GM18951 (cell line): ENCODE data around the gene CDHR4.
A peak's percentile ranks its signal among the peaks of the same experiment; 100 is the strongest.

ENCODE experiments used
- POLR2A ChIP-seq: IDR thresholded peaks from 4 replicates; pipeline ENCODE4 v1.6.1; 2011; ENCODE audit warnings: mild to moderate bottlenecking; ENCODE audit not compliant: insufficient read length, insufficient read depth; ENCODE audit errors: extremely low read depth
- in situ Hi-C: fragments of 300-500 bp; cut with MboI; formaldehyde crosslinking; loops from one replicate; pipeline ENCODE4 v1.12.0; 2022; ENCODE audit warnings: low sequenced_read_pairs, mixed read lengths, inconsistent platforms; ENCODE audit not compliant: unreplicated experiment

CDHR4 gene

GRCh38 chr3:49807431-49808114, 7.9 kb upstream of the CDHR4 start:
- TF ChIP-seq POLR2A: no peak
- in situ Hi-C loops: no loop called here

- in situ Hi-C loops: no loop called here
- no peak for TF ChIP-seq POLR2A
These were observed 7.2 kb upstream of the CDHR4 start for GRCh38 chr3:49806850-49807249.

DNA sequence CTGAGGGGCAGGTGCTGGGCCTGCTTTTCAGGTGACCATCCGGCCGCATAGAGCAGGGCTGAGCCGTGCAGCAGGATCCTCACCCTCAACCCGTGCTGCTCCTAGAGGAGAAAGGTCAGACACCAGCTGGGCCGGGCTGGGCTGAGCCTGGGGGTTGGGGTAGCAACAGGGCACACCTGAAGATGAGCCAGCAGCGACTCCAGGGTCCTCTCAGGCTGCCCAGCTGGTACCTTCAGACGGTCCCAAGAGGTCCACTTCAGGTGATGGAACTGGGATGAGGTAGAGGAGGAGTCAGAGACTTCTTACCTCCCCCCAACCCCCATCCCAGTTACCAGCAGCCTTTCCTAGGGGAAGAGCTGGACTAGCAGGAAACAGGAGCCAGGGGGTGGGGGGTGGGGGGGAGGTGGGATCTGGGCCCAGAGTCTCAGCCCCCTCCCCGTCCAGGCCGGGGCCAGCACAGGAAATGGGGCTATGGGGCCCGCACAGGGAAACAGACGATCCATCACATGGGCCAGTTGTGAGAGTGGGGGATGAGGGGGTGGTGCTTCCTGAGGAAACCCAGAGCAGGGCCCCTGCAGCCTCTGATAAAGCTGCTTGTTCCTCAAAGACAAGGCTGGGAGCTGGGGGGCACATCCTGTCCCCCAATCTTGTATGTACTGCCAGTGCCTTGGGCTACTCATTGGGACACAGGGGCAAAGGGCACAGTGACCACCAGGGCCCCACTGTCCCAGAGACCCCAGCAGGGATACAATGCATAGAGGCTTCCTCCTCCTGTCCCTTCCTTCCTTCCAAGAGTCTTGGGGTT, 6.4 kb upstream of the CDHR4 start:
- in situ Hi-C loops: no loop called here
- peak; percentile 40 for TF ChIP-seq POLR2A

- TF ChIP-seq POLR2A: no peak
- in situ Hi-C loops: no loop called here
These were observed 5.7 kb upstream of the CDHR4 start for GRCh38 chr3:49805367-49805782.

- in situ Hi-C loops: no loop called here
- TF ChIP-seq POLR2A: no peak
These were observed 4.7 kb upstream of the CDHR4 start for GRCh38 chr3:49804141-49805041.

GRCh38 chr3:49803465-49804140, 3.9 kb upstream of the CDHR4 start:
- in situ Hi-C loops: no loop called here
- peak; percentile 6 for TF ChIP-seq POLR2A

GRCh38 chr3:49802719-49803464, 3.2 kb upstream of the CDHR4 start, which contains the start of gene INKA1:
INKA1 (plus strand) TSS chr3:49803261; CDS start chr3:49803393, 132 bp downstream.
- in situ Hi-C loops: no loop called here
- TF ChIP-seq POLR2A: peak; percentile 60

GRCh38 chr3:49801160-49801559, 1.5 kb upstream of the CDHR4 start:
- TF ChIP-seq POLR2A: no peak
- in situ Hi-C loops: no loop called here

DNA sequence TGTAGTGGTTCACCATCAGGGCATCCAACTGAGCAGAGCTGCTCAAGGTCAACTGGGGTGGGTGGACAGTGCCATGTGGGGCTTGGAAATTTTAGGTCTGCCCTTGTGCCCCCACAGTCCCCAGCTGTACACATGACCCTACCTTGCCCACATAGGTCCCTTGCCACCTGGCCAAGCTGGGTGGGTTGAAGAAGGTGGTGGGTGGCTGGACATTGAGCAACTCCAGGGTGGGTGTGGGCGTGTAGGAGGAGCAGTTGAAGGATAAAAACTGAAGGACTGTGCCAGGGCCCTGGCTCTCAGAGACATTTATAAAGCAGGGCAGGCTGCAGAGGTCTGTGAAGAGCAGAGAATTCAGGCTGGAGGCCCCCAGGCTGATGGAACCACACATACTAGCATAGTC, 568 bp downstream of the CDHR4 start:
- TF ChIP-seq POLR2A: no peak
- in situ Hi-C loops: no loop called here

DNA sequence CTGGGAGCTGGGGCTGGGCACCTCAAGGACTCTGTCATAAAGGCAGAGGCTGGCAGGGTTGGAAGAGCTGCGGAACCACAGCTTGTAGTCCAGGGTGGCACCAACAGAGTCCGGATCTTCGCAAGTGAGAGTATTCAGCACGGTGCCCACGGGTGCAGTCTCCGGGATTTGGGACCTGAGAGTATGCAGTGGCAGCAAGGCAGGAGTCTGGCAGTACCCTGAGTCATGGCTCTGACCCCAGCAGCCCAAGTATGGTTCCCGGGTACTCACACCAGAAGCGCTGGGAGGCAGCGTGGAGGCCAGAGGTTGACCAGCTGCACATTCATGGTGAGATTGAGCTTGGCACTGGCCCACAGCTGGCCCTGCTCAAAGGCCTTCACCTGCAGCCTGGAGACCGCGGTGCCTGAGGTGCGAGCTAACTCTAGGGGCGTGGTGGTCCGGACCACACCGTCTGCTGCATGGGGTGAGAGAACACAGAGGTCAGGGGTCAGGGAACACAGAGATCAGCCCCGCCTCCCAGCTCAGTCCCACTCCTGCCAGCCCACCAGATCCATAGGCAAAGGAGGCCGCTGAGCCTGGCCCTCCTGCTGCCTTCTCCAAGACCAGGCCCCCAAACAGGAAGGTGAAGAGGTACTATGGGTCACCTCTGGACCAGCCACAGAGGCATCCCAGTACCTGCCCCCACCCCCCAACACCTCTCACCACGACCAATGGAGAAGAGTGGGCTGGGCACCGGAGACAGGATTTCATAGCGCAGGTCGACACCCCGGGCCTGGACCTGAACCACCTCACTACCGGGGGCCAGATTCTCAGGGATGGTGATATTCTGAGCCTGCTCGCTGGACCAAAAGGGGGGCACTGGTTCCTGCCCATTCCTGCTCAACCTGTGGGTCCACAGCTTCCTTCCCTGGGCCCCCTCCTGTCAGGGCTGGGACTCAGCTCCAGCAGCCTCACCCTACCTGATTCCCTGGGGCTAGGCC, 4.5 kb downstream of the CDHR4 start:
- in situ Hi-C loops: no loop called here
- no peak for TF ChIP-seq POLR2A

DNA sequence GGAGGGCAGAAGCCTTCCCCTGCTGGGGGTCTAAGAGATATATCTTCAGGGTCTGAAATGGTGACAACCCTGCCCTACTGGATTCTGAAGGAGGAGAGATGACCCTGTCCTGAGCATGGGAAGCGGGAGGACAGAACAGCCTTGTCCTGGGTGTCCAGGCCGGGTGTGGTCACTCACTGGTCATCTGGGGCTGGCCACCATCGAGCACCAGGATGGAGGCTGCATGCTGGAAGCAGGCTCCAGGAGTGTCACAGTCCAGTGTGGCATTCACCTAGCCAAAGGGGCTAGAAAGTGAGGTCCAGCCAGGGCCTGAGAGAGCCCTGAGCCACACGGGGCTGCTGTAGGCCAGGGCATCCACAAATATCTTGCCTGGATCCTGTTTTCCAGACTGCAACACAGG, 5.2 kb downstream of the CDHR4 start:
- TF ChIP-seq POLR2A: no peak
- in situ Hi-C loops: no loop called here
